Fibroblast of lung (primary cell): ENCODE data around the gene KSR2.

Experiments
- EZH2 ChIP-seq: IDR thresholded peaks from 2 replicates; pipeline ENCODE4 v1.5.1; 2012; ENCODE audit warnings: low read length, control low read depth, mild to moderate bottlenecking; ENCODE audit errors: missing control alignments
- TF ChIP-seq, protein P1 (sequence below), 2 donors: IDR thresholded peaks in 1 of 2; conservative IDR thresholded peaks in 1 of 2; 1 replicate in 1 of 2; 2 replicates in 1 of 2; pipeline ENCODE4 v1.5.1; 2011 to 2012; ENCODE audit warnings: low read length in 2 of 2, control low read depth in 1 of 2, inconsistent platforms in 1 of 2, low read depth in 1 of 2, mild to moderate bottlenecking in 1 of 2

- TF ChIP-seq, protein P1, sequence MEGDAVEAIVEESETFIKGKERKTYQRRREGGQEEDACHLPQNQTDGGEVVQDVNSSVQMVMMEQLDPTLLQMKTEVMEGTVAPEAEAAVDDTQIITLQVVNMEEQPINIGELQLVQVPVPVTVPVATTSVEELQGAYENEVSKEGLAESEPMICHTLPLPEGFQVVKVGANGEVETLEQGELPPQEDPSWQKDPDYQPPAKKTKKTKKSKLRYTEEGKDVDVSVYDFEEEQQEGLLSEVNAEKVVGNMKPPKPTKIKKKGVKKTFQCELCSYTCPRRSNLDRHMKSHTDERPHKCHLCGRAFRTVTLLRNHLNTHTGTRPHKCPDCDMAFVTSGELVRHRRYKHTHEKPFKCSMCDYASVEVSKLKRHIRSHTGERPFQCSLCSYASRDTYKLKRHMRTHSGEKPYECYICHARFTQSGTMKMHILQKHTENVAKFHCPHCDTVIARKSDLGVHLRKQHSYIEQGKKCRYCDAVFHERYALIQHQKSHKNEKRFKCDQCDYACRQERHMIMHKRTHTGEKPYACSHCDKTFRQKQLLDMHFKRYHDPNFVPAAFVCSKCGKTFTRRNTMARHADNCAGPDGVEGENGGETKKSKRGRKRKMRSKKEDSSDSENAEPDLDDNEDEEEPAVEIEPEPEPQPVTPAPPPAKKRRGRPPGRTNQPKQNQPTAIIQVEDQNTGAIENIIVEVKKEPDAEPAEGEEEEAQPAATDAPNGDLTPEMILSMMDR (conservative IDR thresholded peaks at IDR 0.05 in 1 of 2, IDR thresholded peaks at IDR 0.05 in 1 of 2; ENCODE audit: low read depth in 1 of 2, low read length in 2 of 2) = no peak
- no peak for TF ChIP-seq EZH2
Observed at GRCh38 chr12:117497407-117497806, 471.4 kb downstream of the KSR2 start.
